SJCRH30 (cell line): ENCODE results near the gene EXT2. TPM values are rescaled to one million over a fixed set of nuclear protein-coding genes. Genes with fewer than 3 reads are reported as not detected.
A peak's percentile ranks its signal among the peaks of the same experiment; 100 is the strongest.

Experiments
- DNase-seq, 2 experiments: peaks; one replicate each; pipeline ENCODE4 v3.0.0-alpha.2; 2015 to 2020
- H3K27ac ChIP-seq: fragments of 250-450 bp; sonication (Bioruptor Pico); 2 replicates; pipeline ENCODE4 v1.5.1; 2020; ENCODE audit warnings: mild to moderate bottlenecking, moderate library complexity
- H3K27me3 ChIP-seq: fragments of 250-450 bp; sonication (Bioruptor Pico); 2 replicates; pipeline ENCODE4 v1.5.1; 2020; ENCODE audit warnings: mild to moderate bottlenecking, moderate library complexity
- H3K36me3 ChIP-seq: fragments of 250-450 bp; sonication (Bioruptor Pico); 2 replicates; pipeline ENCODE4 v1.5.1; 2020; ENCODE audit warnings: mild to moderate bottlenecking, moderate library complexity
- H3K4me1 ChIP-seq: fragments of 250-450 bp; sonication (Bioruptor Pico); 2 replicates; pipeline ENCODE4 v1.5.1; 2020; ENCODE audit warnings: mild to moderate bottlenecking, moderate library complexity
- H3K4me3 ChIP-seq: fragments of 250-450 bp; sonication (Bioruptor Pico); 2 replicates; pipeline ENCODE4 v1.5.1; 2020; ENCODE audit warnings: mild to moderate bottlenecking, moderate library complexity
- H3K9me3 ChIP-seq: fragments of 250-450 bp; sonication (Bioruptor Pico); replicated peaks from 2 replicates; pipeline ENCODE4 v1.5.1; 2020; ENCODE audit warnings: mild to moderate bottlenecking, moderate library complexity
- total RNA-seq: library from RNA; depleted of rRNA; stranded (reverse); fragments of >200 nt; shearing (Covaris generic); gene quantifications from 2 replicates; pipeline ENCODE4 v1.2.3, GENCODE V29; 2014

The EXT2 gene
- total RNA-seq, 1 experiment from 2014 or later, result 91.7 TPM

GRCh38 chr11:44250421-44250820, 154.9 kb downstream of the EXT2 start:
- H3K4me3 ChIP-seq, result no peak overlapping the region

DNA sequence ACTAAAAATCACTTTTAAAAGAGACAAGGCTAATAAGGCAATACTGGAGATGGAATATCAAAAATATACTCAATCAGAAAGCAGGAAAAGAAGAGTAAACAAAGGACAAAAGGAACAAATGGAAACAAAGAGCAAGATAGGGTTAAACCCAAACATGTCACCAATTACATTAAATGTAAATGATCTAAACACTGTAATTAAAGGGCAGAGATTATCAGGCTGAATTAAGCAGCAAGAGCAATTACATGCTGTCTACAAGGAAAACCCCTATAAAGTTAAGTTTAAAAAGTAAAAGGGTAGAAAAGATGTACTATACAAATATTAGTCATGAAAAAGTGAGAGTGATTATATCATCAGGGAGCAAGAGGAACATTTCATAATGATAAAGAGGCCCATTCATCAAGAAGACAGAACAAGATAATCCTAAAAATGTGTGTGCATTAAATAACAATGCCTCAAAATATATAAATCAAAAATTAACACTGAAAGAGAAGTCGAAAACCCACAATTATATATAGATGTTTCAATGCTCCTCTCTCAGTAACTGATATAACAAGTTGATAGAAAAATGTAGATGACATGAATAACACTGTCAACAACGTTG, 157.6 kb downstream of the EXT2 start:
- Histone ChIP-seq H3K4me3 (no peak overlapping the region), H3K9me3 (peaks cover 17% of the 10 kb centered on the region), H3K4me1 (peaks cover 28% of the 10 kb centered on the region), H3K36me3 (no peaks in the 10 kb centered on the region), H3K27me3 (no peaks in the 10 kb centered on the region), H3K27ac (no peak overlapping the region)
- no peak for DNase-seq

More at GRCh38 chr11:44250421-44250820, 154.9 kb downstream of the EXT2 start:
- no peaks in the 10 kb centered on the region for H3K36me3 ChIP-seq
- no peaks in the 10 kb centered on the region for H3K27me3 ChIP-seq
- no peak overlapping the region; the same call in 1 of the 2 replicates for H3K27ac ChIP-seq
- H3K4me1 ChIP-seq, result peaks cover 33% of the 10 kb centered on the region
- DNase-seq, result peak; percentile 51 to 54
- H3K9me3 ChIP-seq, result peaks cover 17% of the 10 kb centered on the region

GRCh38 chr11:44255406-44256071, 160.1 kb downstream of the EXT2 start:
- Histone ChIP-seq H3K27me3 (no peaks in the 10 kb centered on the region), H3K27ac (no peak overlapping the region), H3K9me3 (peaks cover 17% of the 10 kb centered on the region), H3K4me1 (peaks cover 49% of the 10 kb centered on the region), H3K4me3 (no peak overlapping the region), H3K36me3 (no peaks in the 10 kb centered on the region)
- no peak for DNase-seq

- no peaks in the 10 kb centered on the region for H3K27me3 ChIP-seq
- H3K27ac ChIP-seq, result no peak overlapping the region
- peaks cover 17% of the 10 kb centered on the region for H3K9me3 ChIP-seq
- H3K4me1 ChIP-seq, result peaks cover 58% of the 10 kb centered on the region
- H3K36me3 ChIP-seq, result no peaks in the 10 kb centered on the region
- no peak overlapping the region for H3K4me3 ChIP-seq
- peak in 1 of 2 experiments; percentile 26 for DNase-seq
Observed at GRCh38 chr11:44256673-44257291, 161.3 kb downstream of the EXT2 start.

DNA sequence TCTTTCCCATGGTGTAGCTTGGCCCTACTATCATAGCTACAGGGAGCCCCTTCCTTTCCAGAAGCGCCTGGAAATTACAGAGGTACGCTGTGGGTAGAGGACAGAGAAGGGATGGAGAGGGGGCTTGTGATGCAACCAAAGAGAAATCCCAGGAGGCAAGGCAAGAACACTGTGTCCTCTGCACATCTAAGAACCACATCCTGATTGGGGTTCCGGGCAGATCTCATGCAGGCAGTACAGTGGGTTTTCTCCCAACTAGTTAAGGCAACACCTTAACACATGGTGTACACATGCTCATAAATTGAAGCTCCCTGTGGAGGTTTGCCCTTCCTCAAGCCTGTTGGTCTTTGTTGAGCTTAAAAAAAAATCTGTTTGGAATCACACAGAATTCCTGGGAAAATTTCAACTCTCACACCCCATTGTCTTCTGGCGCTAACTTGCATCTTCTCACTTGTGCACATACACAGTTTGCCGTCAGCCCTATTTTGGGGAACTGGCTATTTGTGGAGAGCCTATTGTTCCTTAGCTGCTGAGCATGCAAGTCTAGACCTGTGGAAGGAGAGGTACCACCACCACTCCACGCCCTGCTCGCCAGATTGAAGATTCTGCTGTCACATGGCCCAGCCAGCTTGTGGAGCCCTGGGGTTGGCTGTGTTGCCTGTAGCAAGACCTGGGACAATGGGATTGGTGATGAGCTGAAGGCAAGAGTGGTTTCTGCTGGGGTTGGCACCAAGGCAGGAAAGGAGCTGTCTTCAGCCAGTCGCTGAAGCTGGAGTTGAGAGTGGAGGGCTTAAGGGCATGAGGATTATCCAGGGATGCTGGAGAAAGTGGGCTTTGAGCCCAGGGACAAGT, 162.1 kb downstream of the EXT2 start:
- no peak overlapping the region for H3K4me3 ChIP-seq
- no peak overlapping the region for H3K27ac ChIP-seq
- H3K9me3 ChIP-seq, result peaks cover 16% of the 10 kb centered on the region
- no peak for DNase-seq
- H3K27me3 ChIP-seq, result no peaks in the 10 kb centered on the region
- H3K36me3 ChIP-seq, result no peaks in the 10 kb centered on the region
- peaks cover 63% of the 10 kb centered on the region for H3K4me1 ChIP-seq

DNA sequence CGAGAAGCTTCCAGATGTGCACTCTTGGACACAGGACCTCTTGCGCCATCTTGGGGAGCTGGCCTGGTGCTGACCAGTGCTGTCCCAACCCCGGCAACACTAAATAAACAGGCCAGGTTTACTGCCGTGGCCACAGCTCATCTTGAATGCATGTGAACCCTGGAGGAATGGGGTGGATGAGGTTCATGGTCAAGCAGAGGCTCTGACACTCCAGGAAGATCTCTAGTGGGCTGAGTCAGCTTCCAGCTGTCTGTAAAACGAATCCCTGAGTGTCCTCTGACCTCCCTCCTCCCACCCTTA, 162.7 kb downstream of the EXT2 start:
- peak in 1 of 2 experiments; percentile 37 for DNase-seq
- Histone ChIP-seq H3K36me3 (no peaks in the 10 kb centered on the region), H3K4me3 (no peak overlapping the region), H3K27ac (no peak overlapping the region), H3K27me3 (no peaks in the 10 kb centered on the region), H3K9me3 (peaks cover 10% of the 10 kb centered on the region), H3K4me1 (peaks cover 63% of the 10 kb centered on the region)

DNA sequence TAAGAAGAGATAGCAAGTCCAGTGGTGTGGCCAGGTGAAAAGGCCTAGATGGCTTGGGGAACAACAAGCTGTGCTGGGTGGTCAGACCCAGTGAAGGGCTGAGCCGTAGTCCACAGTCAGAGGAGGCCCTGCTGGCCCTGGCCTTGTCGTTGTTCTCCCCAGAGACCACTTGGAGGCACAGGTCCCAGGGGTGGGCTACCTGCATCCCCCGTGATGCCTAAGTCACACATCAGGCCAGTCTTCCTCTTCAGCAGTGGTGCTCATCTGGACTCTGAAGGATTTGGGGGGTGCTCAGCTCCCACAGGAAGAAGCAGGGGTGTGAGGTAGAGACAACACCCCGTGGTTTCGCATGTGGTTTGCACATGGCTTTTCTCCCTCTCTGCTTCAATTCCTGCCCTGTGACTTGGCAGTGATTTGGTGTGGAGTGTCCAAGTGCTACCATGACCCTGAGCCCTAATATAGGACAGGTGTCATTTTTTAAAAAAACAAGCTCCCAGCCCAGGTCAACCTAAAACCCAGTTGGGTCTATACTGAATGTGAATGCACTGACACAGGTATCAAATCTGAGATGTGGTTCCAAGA, 163.5 kb downstream of the EXT2 start:
- DNase-seq, result peak in 1 of 2 experiments; percentile 48
- H3K27ac ChIP-seq, result no peak overlapping the region
- no peak overlapping the region for H3K4me3 ChIP-seq
- H3K4me1 ChIP-seq, result peaks cover 63% of the 10 kb centered on the region
- no peaks in the 10 kb centered on the region for H3K36me3 ChIP-seq
- H3K27me3 ChIP-seq, result no peaks in the 10 kb centered on the region
- H3K9me3 ChIP-seq, result 0 out of 2 replicates have a peak, but pooled peaks cover 3% of the 10 kb centered on the region

- Histone ChIP-seq H3K36me3 (no peaks in the 10 kb centered on the region), H3K27ac (peak overlapping the region; percentile 82)
- peak; percentile 82 to 89 for DNase-seq
Observed at GRCh38 chr11:44260081-44260480, 164.6 kb downstream of the EXT2 start.

GRCh38 chr11:44261800-44262591, 166.5 kb downstream of the EXT2 start:
- peaks cover 52% of the 10 kb centered on the region for H3K4me1 ChIP-seq
- H3K27me3 ChIP-seq, result no peaks in the 10 kb centered on the region
- H3K27ac ChIP-seq, result no peak overlapping the region
- H3K4me3 ChIP-seq, result no peak overlapping the region
- H3K36me3 ChIP-seq, result no peaks in the 10 kb centered on the region
- no peaks in the 10 kb centered on the region for H3K9me3 ChIP-seq
- DNase-seq, result peak in 1 of 2 experiments; percentile 27

More at GRCh38 chr11:44260081-44260480, 164.6 kb downstream of the EXT2 start:
- Histone ChIP-seq H3K4me3 (no peak overlapping the region), H3K4me1 (peaks cover 63% of the 10 kb centered on the region), H3K27me3 (no peaks in the 10 kb centered on the region), H3K9me3 (no peaks in the 10 kb centered on the region)

DNA sequence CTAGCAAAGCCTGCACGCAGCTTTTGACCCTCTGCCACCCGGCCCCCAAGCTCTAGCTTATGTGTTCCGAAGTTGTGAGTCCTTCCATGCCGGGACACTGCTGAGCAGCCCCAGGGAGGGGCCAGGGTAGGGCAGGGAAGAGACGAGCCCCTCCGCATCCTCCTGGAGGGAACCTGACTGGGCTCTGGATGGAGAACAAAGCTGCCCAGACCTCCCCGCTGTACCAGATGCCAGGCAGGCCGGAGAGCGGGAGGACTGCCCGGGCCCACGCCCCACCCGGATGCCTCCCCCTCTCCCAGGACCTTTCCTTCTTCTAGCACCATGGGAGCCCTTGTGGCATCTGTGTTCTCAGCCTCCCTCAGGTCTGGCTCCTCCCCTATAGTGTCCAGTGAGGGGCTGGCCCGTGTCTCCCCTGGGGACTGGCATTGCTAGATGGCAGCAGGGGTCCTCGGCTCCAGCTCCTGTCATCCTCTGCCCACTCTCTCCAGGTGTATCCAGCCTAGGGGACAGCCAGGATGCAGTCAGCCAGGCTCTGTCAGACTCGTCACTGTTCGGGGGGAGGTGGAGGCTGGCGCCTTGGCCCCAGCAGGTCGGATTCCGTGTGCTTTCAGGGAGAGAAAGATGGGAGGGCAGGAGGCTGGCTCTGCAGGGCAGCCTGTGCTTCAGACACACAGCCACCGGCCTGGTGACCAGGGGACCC, 168.4 kb downstream of the EXT2 start:
- H3K9me3 ChIP-seq, result no peaks in the 10 kb centered on the region
- no peak overlapping the region for H3K4me3 ChIP-seq
- H3K4me1 ChIP-seq, result peaks cover 44% of the 10 kb centered on the region
- H3K27me3 ChIP-seq, result no peaks in the 10 kb centered on the region
- H3K27ac ChIP-seq, result no peak overlapping the region
- H3K36me3 ChIP-seq, result no peaks in the 10 kb centered on the region
- DNase-seq, result no peak

- Histone ChIP-seq H3K27me3 (no peaks in the 10 kb centered on the region), H3K9me3 (no peaks in the 10 kb centered on the region), H3K36me3 (no peaks in the 10 kb centered on the region), H3K4me1 (peaks cover 44% of the 10 kb centered on the region), H3K4me3 (no peak overlapping the region), H3K27ac (no peak overlapping the region)
- no peak for DNase-seq
Observed at GRCh38 chr11:44264438-44264749, 168.9 kb downstream of the EXT2 start.

- Histone ChIP-seq H3K4me3 (no peak overlapping the region), H3K4me1 (peaks cover 44% of the 10 kb centered on the region), H3K27ac (no peak overlapping the region), H3K9me3 (no peaks in the 10 kb centered on the region), H3K36me3 (no peaks in the 10 kb centered on the region), H3K27me3 (no peaks in the 10 kb centered on the region)
- no peak for DNase-seq
Observed at GRCh38 chr11:44264761-44265160, 169.3 kb downstream of the EXT2 start.

DNA sequence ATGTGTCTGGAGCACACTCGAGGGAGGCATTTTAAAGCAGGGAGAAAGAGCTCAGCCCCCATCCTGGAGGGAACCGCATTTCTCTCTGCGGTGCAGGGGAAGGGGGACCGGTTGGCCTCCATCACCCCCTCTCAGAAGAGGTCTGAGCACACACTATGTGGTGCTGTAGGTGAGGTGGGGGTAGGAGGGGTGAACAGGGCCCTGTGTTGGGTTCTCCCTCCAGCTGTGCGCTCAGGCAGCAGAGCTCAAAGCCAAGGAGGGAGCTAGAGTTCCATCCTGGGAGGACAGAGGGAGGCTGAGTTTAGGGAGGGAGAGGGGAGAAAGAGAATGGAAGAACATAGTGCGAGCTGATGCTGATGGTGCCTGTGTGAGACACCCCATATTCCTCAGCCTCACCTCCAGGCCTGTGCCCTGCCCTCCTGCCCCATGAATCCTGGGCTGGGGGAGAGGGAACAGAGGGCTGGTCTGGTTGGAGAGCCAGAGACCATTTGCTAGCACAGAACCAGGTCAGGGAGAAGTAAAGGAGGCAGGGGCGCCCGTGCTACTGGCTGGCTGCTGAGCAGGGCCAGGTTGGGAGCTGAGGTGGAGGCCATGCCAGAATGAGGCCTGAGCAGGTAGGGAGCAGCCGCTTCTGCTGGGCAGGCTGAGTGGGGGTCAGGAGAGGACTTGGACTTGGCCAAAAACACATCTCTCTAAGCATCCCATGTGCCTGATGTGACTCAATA, 170.7 kb downstream of the EXT2 start:
- DNase-seq, result no peak

More for the DNA sequence above, 170.7 kb downstream of the EXT2 start:
- Histone ChIP-seq H3K9me3 (no peaks in the 10 kb centered on the region), H3K27ac (no peak overlapping the region), H3K36me3 (no peaks in the 10 kb centered on the region), H3K4me3 (no peak overlapping the region), H3K27me3 (no peaks in the 10 kb centered on the region), H3K4me1 (peaks cover 34% of the 10 kb centered on the region)
